Measurements from ENCODE around the gene UNCX. TPM values are rescaled to one million over a fixed set of nuclear protein-coding genes. Genes with fewer than 3 reads are reported as not detected.

UNCX gene
- total and polyA plus RNA-seq, 4 donors: not detected

DNA sequence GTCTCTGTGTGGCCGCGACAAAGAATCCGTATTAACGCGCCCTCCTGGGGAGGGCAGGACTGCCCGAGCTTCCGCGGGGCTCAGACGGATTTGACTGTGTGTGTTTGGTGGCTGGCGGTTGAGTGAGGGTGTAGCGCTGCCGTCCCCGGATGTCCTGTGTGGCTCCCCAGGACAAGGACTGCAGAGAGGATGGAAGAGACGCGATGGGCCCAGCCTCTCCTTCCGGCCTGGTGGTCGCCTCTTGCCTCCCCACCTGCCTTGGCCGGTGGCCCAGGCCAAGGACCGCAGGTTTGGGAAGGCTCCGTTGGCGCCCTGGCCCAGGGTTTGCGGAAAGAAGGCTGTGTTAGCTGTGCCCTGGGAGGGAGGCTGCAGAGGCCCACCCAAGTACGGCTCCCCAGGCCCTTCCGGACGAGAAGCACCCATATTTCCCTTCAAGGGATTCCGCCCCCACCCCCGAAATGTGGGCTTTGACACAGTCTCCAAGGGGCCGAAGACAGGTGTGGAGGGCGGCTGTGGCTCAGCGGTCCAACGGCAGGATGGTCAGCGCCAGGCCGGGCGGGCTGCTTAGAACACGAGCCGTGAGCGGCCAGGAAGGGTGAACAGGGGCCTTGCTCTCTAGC is 2.3 kb downstream of the UNCX start:
- H3K27me3 ChIP-seq (ENCODE audit: control insufficient read depth in 3 of 3, insufficient read depth in 3 of 3, low read length in 2 of 3): peaks cover 45 to 70% (median 61%) of the 10 kb centered on the region in 3 donors
- no peak overlapping the region for H3K9ac ChIP-seq (ENCODE audit: insufficient read depth in 1 of 2, low read length in 2 of 2)
- H3K9me3 ChIP-seq (ENCODE audit: control insufficient read depth in 4 of 4, insufficient read depth in 3 of 4, low read length in 3 of 4): peaks cover 0 to 6% (median 0%) of the 10 kb centered on the region in 4 donors
- no peak overlapping the region for H3K4me3 ChIP-seq
- H3K4me1 ChIP-seq (ENCODE audit: control insufficient read depth in 5 of 5, insufficient read depth in 5 of 5, low read length in 5 of 5): peaks cover 0 to 10% (median 0%) of the 10 kb centered on the region in 5 donors
- TF ChIP-seq, protein P1, sequence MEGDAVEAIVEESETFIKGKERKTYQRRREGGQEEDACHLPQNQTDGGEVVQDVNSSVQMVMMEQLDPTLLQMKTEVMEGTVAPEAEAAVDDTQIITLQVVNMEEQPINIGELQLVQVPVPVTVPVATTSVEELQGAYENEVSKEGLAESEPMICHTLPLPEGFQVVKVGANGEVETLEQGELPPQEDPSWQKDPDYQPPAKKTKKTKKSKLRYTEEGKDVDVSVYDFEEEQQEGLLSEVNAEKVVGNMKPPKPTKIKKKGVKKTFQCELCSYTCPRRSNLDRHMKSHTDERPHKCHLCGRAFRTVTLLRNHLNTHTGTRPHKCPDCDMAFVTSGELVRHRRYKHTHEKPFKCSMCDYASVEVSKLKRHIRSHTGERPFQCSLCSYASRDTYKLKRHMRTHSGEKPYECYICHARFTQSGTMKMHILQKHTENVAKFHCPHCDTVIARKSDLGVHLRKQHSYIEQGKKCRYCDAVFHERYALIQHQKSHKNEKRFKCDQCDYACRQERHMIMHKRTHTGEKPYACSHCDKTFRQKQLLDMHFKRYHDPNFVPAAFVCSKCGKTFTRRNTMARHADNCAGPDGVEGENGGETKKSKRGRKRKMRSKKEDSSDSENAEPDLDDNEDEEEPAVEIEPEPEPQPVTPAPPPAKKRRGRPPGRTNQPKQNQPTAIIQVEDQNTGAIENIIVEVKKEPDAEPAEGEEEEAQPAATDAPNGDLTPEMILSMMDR (IDR thresholded peaks at IDR 0.05; ENCODE audit: control extremely low read depth, extremely low read depth): no peak
- no peak for DNase-seq
- H3K27ac ChIP-seq (ENCODE audit: low read depth in 1 of 2, low read length in 1 of 2): no peak overlapping the region
- H3K36me3 ChIP-seq (ENCODE audit: control insufficient read depth in 4 of 4, insufficient read depth in 4 of 4, low read length in 4 of 4): no peaks in the 10 kb centered on the region
- no peak for ATAC-seq (ENCODE audit: insufficient read depth, low FRiP score)
- WGBS, 2 donors: 4 to 6% methylated on average over 37 of the region's 37 CpGs

DNA sequence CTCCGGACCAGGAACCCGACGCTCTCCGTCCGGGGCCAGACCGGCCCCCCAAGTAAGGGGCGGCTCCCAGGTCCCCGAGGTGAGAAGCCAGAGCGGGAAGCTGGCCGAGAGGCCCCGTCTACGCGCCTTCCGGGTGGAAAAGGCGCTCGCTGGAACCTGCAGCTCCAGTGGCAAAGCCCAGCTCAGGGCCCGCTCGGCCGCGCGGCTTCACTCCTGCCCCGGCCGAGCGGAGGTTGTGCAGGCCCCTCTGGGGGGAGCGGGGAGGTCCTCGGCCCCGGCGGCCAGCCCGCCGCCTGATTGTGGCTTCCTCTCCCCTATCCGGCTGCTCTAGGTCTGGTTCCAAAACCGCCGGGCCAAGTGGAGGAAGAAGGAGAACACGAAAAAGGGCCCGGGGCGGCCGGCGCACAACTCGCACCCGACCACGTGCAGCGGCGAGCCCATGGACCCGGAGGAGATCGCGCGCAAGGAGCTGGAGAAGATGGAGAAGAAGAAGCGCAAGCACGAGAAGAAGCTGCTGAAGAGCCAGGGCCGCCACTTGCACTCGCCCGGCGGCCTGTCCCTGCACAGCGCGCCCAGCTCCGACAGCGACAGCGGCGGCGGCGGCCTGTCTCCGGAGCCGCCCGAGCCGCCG is 2.9 kb downstream of the UNCX start:
- TF ChIP-seq, protein P1 (IDR thresholded peaks at IDR 0.05; ENCODE audit: control extremely low read depth, extremely low read depth): no peak
- ATAC-seq (ENCODE audit: insufficient read depth, low FRiP score) (no peak), DNase-seq (no peak)
- H3K4me3 ChIP-seq: no peak overlapping the region
- H3K27ac ChIP-seq (ENCODE audit: low read depth in 1 of 2, low read length in 1 of 2): no peak overlapping the region
- H3K9me3 ChIP-seq (ENCODE audit: control insufficient read depth in 4 of 4, insufficient read depth in 3 of 4, low read length in 3 of 4): peaks cover 0 to 8% (median 0%) of the 10 kb centered on the region in 4 donors
- H3K9ac ChIP-seq (ENCODE audit: insufficient read depth in 1 of 2, low read length in 2 of 2): no peak overlapping the region
- no peaks in the 10 kb centered on the region for H3K36me3 ChIP-seq (ENCODE audit: control insufficient read depth in 4 of 4, insufficient read depth in 4 of 4, low read length in 4 of 4)
- H3K27me3 ChIP-seq (ENCODE audit: control insufficient read depth in 3 of 3, insufficient read depth in 3 of 3, low read length in 2 of 3): peaks cover 50 to 72% (median 59%) of the 10 kb centered on the region in 3 donors
- 2 to 3% methylated on average over 52 to 66 of the region's 66 CpGs for WGBS, 2 donors
- peaks cover 0 to 12% (median 0%) of the 10 kb centered on the region in 5 donors for H3K4me1 ChIP-seq (ENCODE audit: control insufficient read depth in 5 of 5, insufficient read depth in 5 of 5, low read length in 5 of 5)

DNA sequence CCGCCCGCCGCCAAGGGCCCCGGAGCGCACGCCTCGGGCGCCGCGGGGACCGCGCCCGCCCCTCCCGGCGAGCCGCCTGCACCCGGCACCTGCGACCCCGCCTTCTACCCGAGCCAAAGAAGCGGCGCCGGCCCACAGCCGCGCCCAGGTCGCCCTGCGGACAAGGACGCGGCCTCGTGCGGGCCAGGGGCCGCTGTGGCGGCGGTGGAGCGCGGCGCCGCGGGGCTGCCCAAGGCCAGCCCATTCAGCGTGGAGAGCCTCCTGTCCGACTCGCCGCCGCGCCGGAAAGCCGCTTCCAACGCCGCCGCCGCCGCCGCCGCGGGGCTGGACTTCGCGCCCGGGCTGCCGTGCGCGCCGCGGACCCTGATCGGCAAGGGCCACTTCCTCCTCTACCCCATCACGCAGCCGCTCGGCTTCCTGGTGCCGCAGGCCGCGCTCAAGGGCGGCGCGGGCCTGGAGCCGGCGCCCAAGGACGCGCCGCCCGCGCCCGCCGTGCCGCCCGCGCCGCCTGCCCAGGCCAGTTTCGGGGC is 3.5 kb downstream of the UNCX start:
- DNase-seq: no peak
- Histone ChIP-seq H3K27ac (ENCODE audit: low read depth in 1 of 2, low read length in 1 of 2) (no peak overlapping the region), H3K9ac (ENCODE audit: insufficient read depth in 1 of 2, low read length in 2 of 2) (no peak overlapping the region), H3K4me1 (ENCODE audit: control insufficient read depth in 5 of 5, insufficient read depth in 5 of 5, low read length in 5 of 5) (peaks cover 0 to 12% (median 0%) of the 10 kb centered on the region in 5 donors), H3K27me3 (ENCODE audit: control insufficient read depth in 3 of 3, insufficient read depth in 3 of 3, low read length in 2 of 3) (peaks cover 50 to 71% (median 57%) of the 10 kb centered on the region in 3 donors), H3K4me3 (no peak overlapping the region), H3K36me3 (ENCODE audit: control insufficient read depth in 4 of 4, insufficient read depth in 4 of 4, low read length in 4 of 4) (no peaks in the 10 kb centered on the region), H3K9me3 (ENCODE audit: control insufficient read depth in 4 of 4, insufficient read depth in 3 of 4, low read length in 3 of 4) (peaks cover 0 to 8% (median 0%) of the 10 kb centered on the region in 4 donors)
- no peak for ATAC-seq (ENCODE audit: insufficient read depth, low FRiP score)
- TF ChIP-seq, protein P1 (IDR thresholded peaks at IDR 0.05; ENCODE audit: control extremely low read depth, extremely low read depth): no peak
- whole genome bisulfite sequencing, 2 donors: 1 to 3% methylated on average over 32 to 87 of the region's 87 CpGs

All from lung (tissue), 12 donors.